ENCODE measurements around the gene MTPN. TPM values are rescaled to one million over a fixed set of nuclear protein-coding genes. Genes with fewer than 3 reads are reported as not detected.

MTPN gene
- total RNA-seq, 1 donor from 2014 or later: 128 TPM

GRCh38 chr7:135889823-135890222 is 87.3 kb downstream of the MTPN start:
- Histone ChIP-seq H3K27me3 (ENCODE audit: control insufficient read depth, insufficient read depth, low read length) (no peaks in the 10 kb centered on the region), H3K4me3 (ENCODE audit: low read depth, low read length) (no peak overlapping the region), H3K36me3 (ENCODE audit: control insufficient read depth, insufficient read depth, low read length) (no peaks in the 10 kb centered on the region)
- DNase-seq (ENCODE audit: low read depth): no peak
- TF ChIP-seq CTCF (IDR thresholded peaks at IDR 0.05; ENCODE audit: insufficient read depth, low read length, poor library complexity, severe bottlenecking): no peak

- TF ChIP-seq CTCF (IDR thresholded peaks at IDR 0.05; ENCODE audit: insufficient read depth, low read length, poor library complexity, severe bottlenecking): no peak
- no peaks in the 10 kb centered on the region for H3K36me3 ChIP-seq (ENCODE audit: control insufficient read depth, insufficient read depth, low read length)
- DNase-seq (ENCODE audit: low read depth): no peak
Measured at GRCh38 chr7:135888740-135889139, 88.4 kb downstream of the MTPN start.

GRCh38 chr7:135886345-135887132 is 90.6 kb downstream of the MTPN start:
- Histone ChIP-seq H3K27me3 (ENCODE audit: control insufficient read depth, insufficient read depth, low read length) (no peaks in the 10 kb centered on the region), H3K36me3 (ENCODE audit: control insufficient read depth, insufficient read depth, low read length) (no peaks in the 10 kb centered on the region), H3K4me3 (ENCODE audit: low read depth, low read length) (no peak overlapping the region)
- TF ChIP-seq CTCF (IDR thresholded peaks at IDR 0.05; ENCODE audit: insufficient read depth, low read length, poor library complexity, severe bottlenecking): no peak
- no peak for DNase-seq (ENCODE audit: low read depth)

More at GRCh38 chr7:135888740-135889139, 88.4 kb downstream of the MTPN start:
- no peak overlapping the region for H3K4me3 ChIP-seq (ENCODE audit: low read depth, low read length)
- H3K27me3 ChIP-seq (ENCODE audit: control insufficient read depth, insufficient read depth, low read length): no peaks in the 10 kb centered on the region

- Histone ChIP-seq H3K27me3 (ENCODE audit: control insufficient read depth, insufficient read depth, low read length) (no peaks in the 10 kb centered on the region), H3K36me3 (ENCODE audit: control insufficient read depth, insufficient read depth, low read length) (no peaks in the 10 kb centered on the region), H3K4me3 (ENCODE audit: low read depth, low read length) (no peak overlapping the region)
- no peak for TF ChIP-seq CTCF (IDR thresholded peaks at IDR 0.05; ENCODE audit: insufficient read depth, low read length, poor library complexity, severe bottlenecking)
- DNase-seq (ENCODE audit: low read depth): no peak
Measured at GRCh38 chr7:135884495-135885232, 92.5 kb downstream of the MTPN start.

GRCh38 chr7:135879233-135879632 is 97.9 kb downstream of the MTPN start:
- TF ChIP-seq CTCF (IDR thresholded peaks at IDR 0.05; ENCODE audit: insufficient read depth, low read length, poor library complexity, severe bottlenecking): no peak
- no peak overlapping the region for H3K4me3 ChIP-seq (ENCODE audit: low read depth, low read length)
- H3K36me3 ChIP-seq (ENCODE audit: control insufficient read depth, insufficient read depth, low read length): no peaks in the 10 kb centered on the region
- no peak for DNase-seq (ENCODE audit: low read depth)
- no peaks in the 10 kb centered on the region for H3K27me3 ChIP-seq (ENCODE audit: control insufficient read depth, insufficient read depth, low read length)

Data from kidney epithelial cell (primary cell).